WI38 (cell line): ENCODE results near the gene ARHGEF11.

Experiments used
- H3K4me3 ChIP-seq: 2 replicates; pipeline ENCODE4 v1.5.1; 2011; ENCODE audit warnings: low read depth, mild to moderate bottlenecking, control low read depth, low read length
- CTCF ChIP-seq: IDR thresholded peaks from 2 replicates; pipeline ENCODE4 v1.5.1; 2012; ENCODE audit warnings: low read depth, mild to moderate bottlenecking, control low read depth, low read length

Gene ARHGEF11

GRCh38 chr1:157033357-157033876 is 12.1 kb downstream of the ARHGEF11 start:
- H3K4me3 ChIP-seq = no peak overlapping the region
- no peak for TF ChIP-seq CTCF

GRCh38 chr1:157032303-157032702 is 13.2 kb downstream of the ARHGEF11 start:
- H3K4me3 ChIP-seq = no peak overlapping the region
- no peak for TF ChIP-seq CTCF

GRCh38 chr1:157030728-157031127 is 14.8 kb downstream of the ARHGEF11 start:
- H3K4me3 ChIP-seq = no peak overlapping the region
- TF ChIP-seq CTCF = no peak

- no peak overlapping the region for H3K4me3 ChIP-seq
- TF ChIP-seq CTCF = no peak
Observed at GRCh38 chr1:157028674-157029073, 16.9 kb downstream of the ARHGEF11 start.

GRCh38 chr1:157025856-157026255 is 19.7 kb downstream of the ARHGEF11 start:
- no peak overlapping the region for H3K4me3 ChIP-seq
- no peak for TF ChIP-seq CTCF

GRCh38 chr1:157025385-157025784 is 20.2 kb downstream of the ARHGEF11 start:
- no peak for TF ChIP-seq CTCF
- no peak overlapping the region for H3K4me3 ChIP-seq

GRCh38 chr1:157021688-157022087 is 23.9 kb downstream of the ARHGEF11 start:
- H3K4me3 ChIP-seq = no peak overlapping the region
- TF ChIP-seq CTCF = no peak
